ENCODE data around the gene EIF4G3.

DNA sequence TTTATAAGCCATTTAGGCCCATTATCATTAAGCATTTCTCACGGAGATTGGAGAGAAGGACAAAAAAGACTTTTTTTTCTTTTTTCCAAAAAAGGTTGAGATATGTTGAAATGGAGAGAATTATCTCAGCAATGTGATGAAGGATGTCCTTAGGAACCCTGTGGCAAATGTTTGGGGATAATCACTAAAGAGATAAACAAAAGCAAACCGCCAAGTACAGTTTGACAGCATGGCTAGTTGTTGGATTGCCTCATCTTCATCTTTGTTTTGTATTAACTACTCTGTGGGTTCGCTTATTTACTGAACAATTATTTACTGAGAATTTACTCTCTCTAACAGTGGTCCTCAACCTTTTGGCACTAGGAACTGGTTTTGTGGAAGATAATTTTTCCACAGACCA lies 292.2 kb downstream of the EIF4G3 start:
- TF ChIP-seq EP300 (IDR thresholded peaks at IDR 0.05; ENCODE audit: borderline replicate concordance) (no peak), FOXM1 (IDR thresholded peaks at IDR 0.05; ENCODE audit: borderline replicate concordance, low read depth) (no peak), CEBPB (IDR thresholded peaks at IDR 0.05) (no peak), RAD21 (IDR thresholded peaks at IDR 0.05; ENCODE audit: low read depth) (no peak), TCF12 (IDR thresholded peaks at IDR 0.05; ENCODE audit: low read depth) (no peak), TAF1 (IDR thresholded peaks at IDR 0.05; ENCODE audit: low read depth) (no peak)
- TF ChIP-seq, protein P1, sequence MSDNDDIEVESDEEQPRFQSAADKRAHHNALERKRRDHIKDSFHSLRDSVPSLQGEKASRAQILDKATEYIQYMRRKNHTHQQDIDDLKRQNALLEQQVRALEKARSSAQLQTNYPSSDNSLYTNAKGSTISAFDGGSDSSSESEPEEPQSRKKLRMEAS (IDR thresholded peaks at IDR 0.05), result no peak
